HG03060 (cell line): ENCODE results near the gene DLGAP1.

Experiments used
- ATAC-seq: cut with Tn5 transposase; IDR thresholded peaks from one replicate; pipeline ENCODE4 v1.9.1; 2021; ENCODE audit warnings: low read depth, moderate number of reproducible peaks; ENCODE audit not compliant: unreplicated experiment

Gene DLGAP1

GRCh38 chr18:3499501-3499900 lies 955.6 kb downstream of the DLGAP1 start:
- ATAC-seq = no peak

GRCh38 chr18:3498698-3499471 lies 956.2 kb downstream of the DLGAP1 start:
- ATAC-seq = no peak

DNA sequence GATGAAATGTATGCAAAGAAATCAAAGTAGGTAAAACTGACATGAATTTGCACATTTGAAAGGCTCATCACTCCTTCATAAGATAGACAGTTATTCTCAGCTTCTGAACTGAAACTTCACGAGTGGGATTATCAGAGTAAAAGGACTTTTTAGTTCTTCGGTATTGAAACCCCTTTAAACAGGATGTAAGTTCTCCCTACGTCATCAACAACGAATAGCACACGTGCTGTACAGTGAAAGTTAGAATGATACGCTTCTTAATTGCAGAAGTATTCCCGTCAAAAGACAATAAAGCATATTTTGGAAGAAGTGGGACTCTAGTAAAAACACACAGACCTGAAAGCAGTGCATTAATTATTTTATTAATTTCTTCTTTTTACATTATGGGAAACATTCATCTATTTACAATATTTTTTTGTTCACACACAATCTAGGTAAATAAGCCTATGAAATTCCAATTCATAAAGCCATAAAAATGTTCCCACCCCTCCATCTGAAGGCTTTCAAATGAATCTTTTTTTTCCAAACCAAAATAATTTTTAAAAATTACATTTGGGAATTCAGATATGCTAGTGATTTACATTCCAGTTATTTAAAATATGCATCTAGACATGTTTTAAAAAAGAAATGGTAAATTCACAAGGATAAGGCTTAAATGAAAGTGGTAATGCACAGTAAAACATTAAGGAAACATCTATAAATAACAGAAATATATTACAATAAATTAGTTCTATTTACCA lies 959.2 kb downstream of the DLGAP1 start:
- ATAC-seq = no peak

- no peak for ATAC-seq
These were observed 960.5 kb downstream of the DLGAP1 start for GRCh38 chr18:3494569-3494968.

GRCh38 chr18:3494245-3494526 lies 960.9 kb downstream of the DLGAP1 start:
- ATAC-seq = no peak

- no peak for ATAC-seq
These were observed 961.4 kb downstream of the DLGAP1 start for GRCh38 chr18:3493501-3494244.

- ATAC-seq = no peak
These were observed 962.4 kb downstream of the DLGAP1 start for GRCh38 chr18:3492721-3493120.

GRCh38 chr18:3491981-3492555 lies 963.0 kb downstream of the DLGAP1 start:
- ATAC-seq = no peak

DNA sequence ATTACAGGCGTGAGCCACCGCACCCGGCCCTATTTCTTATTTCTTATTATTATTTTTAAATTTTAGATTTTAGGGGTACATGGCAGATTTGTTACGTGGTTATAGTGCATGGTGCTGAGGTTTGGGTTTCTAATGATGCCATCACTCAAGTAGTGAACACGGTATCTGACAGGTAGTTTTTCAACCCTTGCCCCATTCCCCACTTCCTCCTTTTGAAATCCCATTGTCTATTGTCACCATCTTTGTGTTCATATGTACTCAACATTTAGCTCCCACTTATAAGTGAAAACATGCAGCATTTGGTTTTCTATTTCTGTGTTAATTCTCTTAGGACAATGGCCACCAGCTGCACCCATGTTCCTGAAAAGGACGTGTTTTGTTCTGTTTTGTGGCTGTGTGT lies 965.6 kb downstream of the DLGAP1 start:
- no peak for ATAC-seq

DNA sequence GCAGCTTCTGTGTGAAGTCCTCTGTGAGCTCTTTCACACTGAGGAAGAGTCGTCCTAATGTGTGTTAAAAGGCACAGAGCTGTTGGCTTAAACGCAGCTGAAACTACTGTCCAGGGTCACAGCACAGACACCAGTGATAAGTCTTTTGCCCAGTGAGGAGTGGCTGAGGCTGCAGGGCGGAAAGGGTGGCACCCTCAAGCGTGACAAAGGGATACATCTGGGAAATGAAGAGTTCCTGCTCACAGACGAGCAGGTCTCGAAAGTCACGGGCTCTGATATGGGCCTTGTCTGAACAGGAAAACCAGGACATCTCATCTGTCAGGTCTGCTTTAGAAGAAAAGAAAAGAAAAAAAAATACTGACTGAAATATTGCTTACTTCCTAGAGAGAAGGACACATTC lies 968.6 kb downstream of the DLGAP1 start:
- ATAC-seq = no peak

DNA sequence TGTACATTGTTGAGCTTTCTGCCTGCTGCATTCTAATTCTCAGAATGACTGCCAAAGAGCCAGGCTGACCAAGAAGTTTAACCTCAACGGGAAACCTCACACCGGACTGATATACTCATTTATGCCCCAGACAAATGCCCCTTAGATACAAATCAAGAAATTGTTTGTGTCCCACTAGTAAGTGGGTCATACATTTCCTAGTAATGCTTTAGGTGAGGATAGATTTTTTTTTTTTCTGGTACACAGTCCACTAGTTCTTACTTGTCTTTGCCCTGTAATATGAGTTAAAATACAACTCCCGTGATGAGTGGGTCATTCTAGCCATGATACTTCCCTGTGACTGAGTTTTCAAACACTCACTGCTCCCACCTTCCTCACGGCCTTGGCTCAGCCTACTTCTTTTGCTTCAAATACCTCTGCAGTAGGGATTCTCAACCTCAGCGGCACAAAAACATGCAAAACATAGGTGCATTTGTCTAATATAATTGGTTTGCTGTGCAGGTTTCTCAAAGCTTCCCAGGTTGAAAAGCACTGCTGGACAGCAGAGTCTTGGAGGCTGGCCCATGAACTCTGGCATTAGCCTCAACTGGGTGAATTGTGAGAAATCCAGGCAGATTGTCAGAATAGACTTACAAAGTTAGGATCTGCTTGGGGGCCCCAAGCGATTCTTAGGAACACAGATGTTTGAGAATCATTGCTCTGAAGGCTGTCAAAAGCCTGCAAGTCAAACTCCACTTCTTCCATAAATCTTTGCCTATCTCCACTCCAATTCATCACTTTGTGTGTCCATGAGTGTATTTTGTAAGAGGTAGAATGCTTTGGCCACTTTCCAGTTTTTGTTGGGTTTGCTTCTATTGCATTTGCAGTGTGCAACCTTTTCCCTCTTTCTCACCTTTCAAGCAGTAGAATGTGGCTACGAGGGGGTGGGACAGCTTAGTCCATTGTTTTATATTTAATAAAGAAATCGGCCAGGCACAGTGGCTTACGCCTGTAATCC lies 969.7 kb downstream of the DLGAP1 start:
- peak; percentile 45 for ATAC-seq

GRCh38 chr18:3482258-3482657 lies 972.8 kb downstream of the DLGAP1 start:
- no peak for ATAC-seq

GRCh38 chr18:3481696-3482210 lies 973.4 kb downstream of the DLGAP1 start:
- no peak for ATAC-seq

DNA sequence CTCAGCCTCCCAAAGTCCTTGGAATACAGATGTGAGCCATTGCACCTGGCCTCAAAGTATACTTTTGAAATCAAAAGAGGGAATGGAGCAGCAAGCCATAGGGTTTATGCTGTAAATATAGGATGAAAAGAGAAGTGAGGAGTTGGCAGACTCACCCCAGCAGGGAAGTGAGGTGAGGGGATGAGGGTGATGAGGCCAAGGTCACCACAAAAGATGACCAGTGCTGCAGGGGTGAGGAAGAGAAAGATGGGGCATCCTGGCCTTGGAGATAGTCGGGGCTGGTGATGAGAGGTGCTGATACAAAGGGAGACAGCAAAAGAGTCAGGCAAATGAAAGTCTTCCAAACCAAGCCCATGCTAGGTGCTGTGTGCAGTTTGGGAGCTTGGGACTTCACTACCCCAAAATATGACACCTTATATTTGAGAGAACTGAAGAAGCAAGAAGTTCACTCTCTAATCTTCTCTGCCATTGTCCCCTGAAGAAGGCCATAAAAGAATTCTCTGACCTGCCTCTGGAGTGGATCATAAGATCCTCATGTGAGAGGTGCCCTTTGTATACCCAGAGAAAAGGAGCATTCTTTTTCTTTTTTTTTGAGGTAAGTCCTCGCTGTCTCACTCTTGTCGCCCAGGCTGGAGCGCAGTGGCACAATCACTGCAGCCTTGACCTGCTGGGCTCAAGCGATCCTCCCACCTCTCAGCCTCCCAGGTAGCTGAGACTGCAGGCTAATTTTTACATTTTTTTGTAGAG lies 974.1 kb downstream of the DLGAP1 start:
- no peak for ATAC-seq

DNA sequence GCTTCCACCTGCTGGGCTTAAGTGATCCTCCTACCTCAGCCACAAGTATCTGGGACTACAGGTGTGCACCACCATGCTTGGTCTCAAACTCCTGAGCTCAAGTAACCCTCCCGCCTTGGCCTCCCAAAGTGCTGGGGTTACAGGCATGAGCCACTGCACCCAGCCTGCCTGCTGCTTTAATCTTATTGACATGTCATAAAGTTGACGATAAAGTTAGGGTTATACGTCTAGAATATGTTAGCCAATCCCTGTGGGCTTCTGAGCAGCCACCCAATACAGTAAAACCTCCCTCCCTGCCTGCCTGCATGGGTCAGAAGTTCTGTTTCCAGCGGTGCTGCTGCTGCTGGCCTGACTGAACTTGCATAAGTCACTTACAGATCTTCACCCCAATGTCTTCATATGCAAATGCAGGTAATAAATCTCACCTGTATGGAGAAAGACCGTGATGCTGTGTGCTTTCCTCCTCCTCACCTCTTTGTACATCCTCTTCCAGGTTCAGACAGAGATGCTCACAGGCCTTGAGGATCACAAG lies 975.1 kb downstream of the DLGAP1 start:
- no peak for ATAC-seq

DNA sequence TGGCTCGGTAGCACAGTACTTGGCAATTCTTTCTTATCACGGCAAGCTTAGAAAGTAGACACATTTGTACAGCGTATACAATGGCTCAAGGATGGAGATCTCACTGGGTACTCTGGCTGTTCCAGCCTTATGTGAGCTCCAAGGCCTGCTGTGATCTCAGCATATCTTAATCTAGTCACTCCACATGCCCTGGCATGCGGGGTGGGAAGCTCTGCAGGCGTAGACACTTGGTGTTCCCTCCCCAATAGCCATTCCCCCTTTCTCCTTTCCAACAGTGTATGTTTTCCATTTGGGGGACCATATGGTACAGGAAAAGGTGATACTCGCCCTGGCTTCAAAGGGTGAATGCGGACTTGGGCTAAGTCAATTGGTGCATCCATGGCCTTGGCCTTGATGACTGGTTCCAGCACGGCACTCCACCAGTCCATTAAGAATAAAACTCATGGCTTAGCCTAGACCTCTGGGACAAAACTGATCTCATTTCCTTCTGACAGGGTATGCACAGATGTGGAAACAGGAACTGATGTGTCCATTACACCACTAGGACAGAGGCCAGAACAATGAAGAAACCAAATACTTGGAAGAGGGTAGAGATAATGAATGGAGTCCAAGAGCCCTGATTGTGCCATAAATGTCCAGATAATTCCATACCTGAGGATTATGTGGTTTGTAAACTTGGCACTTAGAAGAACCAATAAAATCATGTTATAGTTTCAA lies 976.7 kb downstream of the DLGAP1 start:
- no peak for ATAC-seq

DNA sequence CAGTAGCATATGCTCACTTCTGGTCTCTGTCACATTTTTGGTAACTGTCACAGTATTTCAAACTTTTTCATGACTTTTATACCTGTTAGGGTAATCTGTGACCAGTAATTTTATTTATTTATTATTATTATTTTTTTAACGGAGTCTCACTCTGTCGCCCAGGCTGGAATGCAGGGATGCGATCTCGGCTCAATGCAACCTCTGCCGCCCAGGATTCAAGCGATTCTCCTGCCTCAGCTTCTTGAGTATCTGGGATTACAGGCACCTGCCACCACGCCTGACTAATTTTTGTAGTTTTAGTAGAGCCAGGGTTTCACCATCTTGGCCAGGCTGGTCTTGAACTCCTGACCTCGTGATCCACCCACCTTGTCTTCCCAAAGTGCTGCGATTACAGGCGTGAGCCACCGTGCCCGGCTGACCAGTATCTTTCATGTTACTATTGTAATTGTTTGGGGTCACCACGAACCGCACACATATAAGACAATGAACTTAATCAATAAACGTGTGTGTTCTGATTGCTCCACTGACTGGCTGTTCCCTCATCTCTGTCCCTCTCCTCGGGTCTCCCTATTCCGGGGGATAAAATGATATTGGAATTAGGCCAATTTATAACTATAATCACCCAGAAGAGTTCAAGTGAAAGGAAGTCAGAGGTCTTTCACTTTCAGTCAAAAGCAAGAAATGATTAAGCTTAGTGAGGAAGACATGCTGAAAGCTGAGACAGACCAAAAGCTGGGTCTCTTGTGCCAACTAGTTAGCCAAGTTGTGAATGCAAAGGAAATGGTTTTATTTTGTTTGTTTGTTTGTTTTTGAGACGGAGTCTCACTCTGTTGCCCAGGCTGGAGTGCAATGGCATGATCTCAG lies 982.2 kb downstream of the DLGAP1 start:
- ATAC-seq = peak; percentile 95
